ENCODE measurements around the gene ADAMTS15.

The ADAMTS15 gene

DNA sequence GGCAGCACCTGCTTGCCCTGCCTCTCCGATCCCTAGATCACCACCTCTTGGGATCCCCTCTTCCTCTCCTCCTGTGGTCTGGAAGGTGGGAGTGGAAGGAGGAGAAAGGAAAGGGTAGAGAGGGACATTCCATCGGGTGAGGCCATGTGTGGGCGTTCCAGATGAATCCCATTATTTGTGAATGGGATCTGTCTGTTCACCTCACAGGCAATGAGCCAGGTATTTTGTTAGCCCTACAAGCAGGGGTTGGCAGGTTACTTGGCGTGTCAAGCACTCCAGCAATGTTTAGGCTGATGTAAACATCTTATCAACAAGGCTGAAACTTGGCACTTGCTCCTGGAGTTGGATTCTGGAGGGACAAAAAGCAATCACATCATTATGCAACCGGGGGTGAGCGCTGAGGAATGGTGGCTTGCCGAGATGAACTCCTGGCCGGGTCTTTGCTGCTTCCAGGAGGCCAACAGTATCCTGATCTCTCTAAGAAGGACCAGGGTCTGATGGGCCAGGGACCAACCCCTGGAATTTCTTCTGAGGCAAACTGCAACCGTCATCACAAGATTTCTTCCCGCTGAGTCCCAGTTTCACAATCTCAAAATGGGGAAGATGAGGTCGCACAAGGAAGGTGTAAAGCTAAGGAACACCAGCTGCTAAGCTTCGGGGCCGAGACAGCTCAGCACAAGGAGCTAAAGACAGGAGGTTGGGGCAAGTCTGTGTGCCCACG, 27.8 kb upstream of the ADAMTS15 start:
- no peak for DNase-seq

- DNase-seq: no peak
Measured at GRCh38 chr11:130421199-130421585, 27.3 kb upstream of the ADAMTS15 start.

DNA sequence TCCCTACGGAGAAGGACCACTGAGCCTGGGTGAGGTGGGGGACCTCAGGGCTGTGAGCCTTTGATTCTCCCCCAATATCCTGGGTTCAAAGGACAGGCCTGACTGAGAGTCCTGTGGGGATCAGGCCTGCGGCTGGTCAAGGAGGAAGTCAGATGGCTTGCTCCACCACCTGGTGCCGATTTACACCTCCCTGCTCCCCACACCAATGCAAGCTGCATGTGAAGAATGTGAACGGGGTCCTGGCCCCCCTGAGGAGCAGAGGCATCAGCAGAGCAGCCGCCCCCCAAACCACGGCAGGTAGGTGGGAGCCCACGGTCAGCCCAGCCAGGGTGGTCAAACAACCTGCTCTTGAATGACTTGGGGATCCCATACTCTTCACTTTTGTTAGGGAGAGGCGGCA, 26.7 kb upstream of the ADAMTS15 start:
- no peak for DNase-seq

- DNase-seq: no peak
Measured at GRCh38 chr11:130422251-130422995, 26.0 kb upstream of the ADAMTS15 start.

DNA sequence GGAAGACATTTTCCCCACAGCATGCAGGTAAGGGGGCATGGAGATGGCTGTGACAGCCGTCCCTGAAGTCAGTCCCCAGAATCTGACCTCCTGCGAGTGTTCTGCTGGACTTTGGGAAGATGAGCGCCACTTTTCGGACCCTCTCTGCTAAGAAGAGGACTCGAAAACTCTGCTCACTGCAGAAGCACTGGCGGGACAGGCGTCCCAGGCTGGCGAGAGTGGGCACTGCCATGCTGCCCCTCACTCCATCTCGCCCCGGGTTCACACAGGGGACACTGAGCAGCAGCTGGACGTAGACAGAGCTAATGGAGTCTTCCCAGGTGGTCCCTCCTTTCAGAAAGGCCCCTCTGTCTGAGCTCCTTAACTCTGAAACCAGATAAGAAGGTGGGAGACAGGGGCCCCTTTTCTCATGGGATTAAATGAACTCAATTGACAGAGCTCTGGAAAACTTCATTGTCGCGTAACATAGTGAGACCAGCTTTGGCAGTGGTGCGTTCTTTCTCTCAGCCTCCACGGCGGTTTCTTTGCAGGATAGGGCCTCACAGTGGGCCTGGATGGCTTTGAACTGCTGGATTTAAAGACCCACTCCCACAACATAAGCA, 24.8 kb upstream of the ADAMTS15 start:
- DNase-seq: no peak

DNA sequence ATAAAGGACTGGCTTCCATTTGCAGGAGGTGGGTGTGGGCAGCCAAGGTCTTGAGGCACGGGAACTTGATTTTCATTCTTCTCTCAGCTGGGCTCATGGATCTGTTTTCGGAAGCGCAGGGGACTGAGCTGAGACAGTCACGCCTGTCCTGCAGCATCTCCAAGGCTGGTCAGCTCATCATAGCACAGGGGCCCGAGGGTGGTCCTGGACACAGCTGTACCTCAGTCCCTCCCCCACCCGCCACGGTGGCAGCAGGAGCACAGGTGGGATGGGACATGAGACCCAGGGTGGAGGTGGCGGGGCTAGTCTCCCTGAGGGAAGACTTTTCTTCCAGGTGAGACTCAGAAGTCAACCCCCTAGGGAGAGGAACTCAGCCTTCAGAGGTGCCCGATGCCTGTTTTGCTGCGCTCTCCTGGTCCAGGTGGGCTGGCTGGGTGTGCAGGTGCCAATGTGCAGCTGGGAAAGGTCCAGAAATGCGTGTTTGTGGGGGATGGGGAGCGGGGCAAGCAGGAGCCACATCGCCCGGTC, 23.8 kb upstream of the ADAMTS15 start:
- no peak for DNase-seq

DNA sequence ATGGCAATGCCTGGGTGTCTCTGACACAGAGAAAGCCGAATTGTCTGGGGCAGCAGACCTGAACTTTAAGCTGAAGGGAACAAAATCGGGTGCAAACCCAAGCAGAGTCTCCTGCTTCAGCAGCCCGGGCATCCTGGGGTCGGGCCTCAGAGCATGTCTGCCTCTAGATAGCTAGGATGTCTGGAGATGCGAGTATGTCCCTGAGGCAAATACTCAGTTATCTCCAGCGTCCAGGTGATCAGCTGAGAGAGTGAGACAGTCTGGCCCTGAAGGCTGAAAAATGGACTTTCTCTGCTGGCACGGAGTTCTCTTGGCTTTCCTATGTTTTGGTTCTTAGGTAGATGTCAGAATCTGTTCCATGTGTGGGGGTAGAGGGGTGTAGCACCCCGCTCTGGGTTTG, 23.3 kb upstream of the ADAMTS15 start:
- no peak for DNase-seq

- no peak for DNase-seq
Measured at GRCh38 chr11:130426223-130426836, 22.1 kb upstream of the ADAMTS15 start.

DNA sequence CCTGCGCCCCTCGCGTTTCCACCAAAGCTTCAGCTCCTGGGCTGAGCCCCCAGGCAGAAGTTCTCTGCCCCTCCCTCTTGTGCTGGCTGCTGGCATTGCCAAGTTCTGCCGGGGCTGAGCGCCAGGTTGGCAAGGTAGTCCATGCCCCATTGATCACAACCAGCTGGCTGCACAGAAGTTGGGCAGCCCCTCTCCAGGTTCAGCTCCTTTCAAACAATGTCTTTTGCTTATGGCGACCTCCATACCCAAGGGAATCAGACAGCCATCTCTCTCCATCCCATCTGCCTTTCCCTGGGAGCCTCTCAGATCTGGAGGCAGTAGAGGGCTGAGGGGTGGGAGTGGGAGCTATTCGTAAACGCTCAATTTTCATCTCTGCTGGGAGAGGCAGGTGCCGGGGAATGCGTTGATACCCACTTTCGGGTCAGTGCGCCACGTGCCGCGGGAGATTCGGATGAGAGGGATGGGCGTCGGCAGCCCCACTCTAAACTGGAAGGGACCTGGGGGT, 21.6 kb upstream of the ADAMTS15 start:
- DNase-seq: no peak

DNA sequence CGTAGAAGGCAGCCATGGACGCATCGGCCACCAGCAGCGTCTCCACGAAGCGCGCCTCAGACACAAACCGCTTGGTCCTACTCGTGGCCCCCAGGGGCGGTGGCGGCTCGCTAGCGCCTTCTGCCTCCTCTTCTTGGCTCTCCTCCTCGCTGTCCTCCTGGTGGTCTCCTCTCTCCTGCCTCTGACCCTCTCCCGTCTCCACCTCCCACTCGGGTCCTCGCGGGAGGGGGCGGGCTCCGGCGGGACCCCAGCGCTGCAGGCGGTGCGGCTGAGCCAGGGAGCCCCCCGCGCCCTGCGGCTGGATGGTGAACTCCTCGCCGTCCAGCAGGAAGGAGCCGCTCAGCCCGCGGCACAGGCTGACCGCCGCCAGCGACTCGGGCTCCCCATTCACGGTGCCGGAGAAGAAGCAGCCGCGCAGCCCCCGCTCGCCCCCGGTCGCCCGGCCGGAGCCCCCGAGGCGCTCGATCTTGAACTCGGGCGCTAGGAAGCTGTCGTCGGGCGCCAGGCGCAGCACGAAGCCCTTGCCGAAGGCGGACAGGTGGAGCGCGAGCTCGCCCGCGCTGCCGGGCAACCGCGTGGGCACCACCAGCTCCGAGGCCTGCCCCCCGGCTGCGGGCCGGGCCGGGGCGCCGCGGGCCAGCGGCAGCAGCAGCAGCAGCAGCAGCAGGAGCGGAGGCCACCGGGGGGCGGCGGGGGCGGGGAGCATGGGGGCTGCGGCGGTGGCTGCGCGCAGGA, 20.7 kb upstream of the ADAMTS15 start:
- DNase-seq: no peak

DNA sequence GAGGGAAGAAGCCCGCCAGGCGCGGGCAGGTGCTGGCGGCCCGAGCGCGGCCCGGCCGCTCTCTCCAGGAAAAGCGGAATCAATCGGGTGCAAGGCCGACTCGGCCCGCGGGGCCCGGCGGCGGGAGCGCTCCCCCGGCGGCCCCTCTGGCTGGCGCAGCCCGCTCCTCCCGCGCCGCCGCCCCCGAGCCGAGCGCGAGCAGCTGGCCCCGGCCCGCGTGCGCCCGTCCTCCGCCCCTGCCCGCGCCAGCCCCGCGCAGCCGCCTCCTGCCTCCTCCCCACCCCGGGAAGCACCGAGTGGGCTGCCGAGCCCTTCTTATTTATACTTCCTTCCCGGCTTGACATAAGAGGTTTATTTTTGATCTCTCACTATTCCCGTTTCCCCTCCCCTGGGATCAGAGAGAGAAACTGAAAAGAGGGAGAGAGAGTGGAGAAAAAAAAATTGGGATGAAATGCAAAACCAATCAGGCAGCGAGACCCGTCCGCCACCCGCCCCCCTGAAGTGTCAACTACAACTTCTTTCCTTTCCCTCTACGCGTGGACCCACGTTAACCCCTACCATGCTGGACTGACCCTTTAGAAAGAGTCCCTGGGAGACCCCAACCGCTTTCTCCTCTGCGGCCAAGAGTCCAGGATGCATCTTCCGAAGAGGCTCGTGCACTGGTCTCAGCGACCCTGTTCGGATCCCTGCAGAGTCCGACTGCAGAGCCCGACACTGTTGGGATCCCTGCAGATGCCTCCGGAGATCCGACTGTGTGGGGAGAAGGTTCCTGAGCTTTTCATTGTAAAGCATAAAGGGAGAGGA, 19.9 kb upstream of the ADAMTS15 start, which contains the start of gene ADAMTS8:
Gene ADAMTS8 (minus strand): TSS at position 294 of the 804 bp plus-strand sequence. CDS start 323 bp downstream, outside the sequence.
- DNase-seq: no peak

- DNase-seq: no peak
Measured at GRCh38 chr11:130429120-130429681, 19.2 kb upstream of the ADAMTS15 start.

DNA sequence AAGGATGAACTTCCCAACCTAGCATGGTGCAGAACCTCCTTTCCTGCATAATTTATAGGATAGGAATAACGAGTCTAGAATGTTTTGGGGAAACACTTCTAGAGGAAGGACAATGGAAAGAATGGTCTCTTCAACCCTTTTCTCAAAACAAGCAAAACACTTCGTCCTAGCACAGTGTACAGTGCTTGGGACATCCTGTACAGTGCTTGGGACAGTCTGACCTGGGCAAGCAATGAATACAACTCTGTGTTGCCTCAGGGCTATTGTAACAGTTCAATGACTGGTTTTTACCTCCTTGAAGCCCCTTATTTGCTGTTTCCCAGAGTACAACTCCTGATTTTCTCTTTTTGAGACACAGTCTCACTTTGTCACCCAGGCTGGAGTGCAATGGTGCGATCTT, 18.5 kb upstream of the ADAMTS15 start:
- no peak for DNase-seq

DNA sequence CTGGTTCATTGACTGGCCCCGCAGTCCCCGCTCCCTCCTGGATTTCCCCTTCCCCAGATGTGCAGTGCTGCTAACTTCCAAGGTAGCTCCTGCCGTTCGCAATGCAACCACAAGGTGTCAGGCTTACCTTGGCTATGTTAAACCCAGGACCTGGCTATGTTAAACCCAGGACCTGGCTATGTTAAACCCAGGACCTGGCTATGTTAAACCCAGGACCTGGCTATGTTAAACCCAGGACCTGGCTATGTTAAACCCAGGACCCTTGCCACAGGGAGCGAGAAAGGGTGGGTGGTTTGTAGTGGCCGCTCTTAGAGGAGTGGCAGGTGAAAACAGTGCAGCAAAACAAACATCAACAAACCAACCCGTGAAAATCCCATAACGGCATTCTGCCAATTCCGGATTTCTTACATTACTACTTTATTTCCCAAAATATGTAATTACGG, 17.1 kb upstream of the ADAMTS15 start:
- peak; percentile 83 for DNase-seq

DNA sequence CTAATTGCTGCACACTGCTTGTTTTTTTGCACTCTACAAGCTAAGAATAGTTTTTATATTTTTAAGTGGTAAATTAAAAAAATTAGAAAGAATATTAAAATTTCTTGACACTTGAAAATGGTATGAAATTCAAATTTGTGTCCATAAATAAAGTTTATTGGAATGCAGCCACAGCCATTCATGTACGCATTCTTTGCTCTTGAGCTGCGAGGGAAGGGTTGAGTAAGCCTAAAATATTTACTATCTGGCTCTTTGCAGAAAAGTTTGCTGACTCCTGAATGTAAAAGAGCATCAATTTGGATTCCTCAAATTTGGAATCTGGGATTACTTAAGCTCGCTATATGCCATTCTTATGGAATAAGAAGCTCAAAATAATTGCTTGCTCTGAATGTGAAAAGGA, 16.6 kb upstream of the ADAMTS15 start:
- DNase-seq: no peak

DNA sequence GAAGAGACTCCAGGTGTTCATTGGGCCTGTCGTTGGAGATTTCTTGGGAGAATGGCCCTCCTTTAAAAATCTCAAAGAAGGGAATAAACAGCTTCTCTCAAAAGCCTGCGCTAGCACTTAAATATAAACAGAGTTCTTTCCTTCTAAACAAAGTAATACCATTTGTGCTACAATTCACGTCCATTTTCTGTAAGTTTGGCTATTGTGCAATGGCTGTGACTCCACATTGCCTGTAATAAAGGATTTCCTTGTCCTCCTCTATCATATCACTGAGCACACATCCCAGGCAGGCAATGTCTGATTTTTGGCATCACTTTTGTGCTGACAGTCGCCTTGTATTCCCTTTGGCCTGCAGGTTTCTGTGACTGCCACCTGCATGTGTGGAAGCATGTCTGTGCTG, 15.1 kb upstream of the ADAMTS15 start:
- DNase-seq: no peak

- DNase-seq: peak; percentile 82
Measured at GRCh38 chr11:130434521-130435223, 13.8 kb upstream of the ADAMTS15 start.

DNA sequence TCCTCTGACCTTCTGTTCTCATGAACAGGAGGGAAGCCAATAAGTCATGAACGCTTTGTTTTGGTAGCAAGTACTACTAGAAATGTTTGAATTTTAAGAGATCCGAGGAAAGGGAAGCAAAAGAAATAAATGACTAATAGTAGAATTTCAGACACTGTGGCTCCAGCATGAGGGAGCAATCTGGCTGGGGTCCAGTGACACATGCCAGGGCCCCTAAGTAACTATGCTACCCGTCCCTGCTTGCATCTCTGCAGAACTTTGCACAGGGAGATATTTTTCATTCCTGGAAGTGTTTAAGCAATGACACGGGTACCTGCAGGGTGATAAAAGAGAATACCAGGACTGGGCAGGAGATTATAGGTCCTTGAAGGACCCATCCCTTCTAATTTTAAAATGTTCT, 12.8 kb upstream of the ADAMTS15 start:
- DNase-seq: no peak

- no peak for DNase-seq
Measured at GRCh38 chr11:130436171-130436570, 12.3 kb upstream of the ADAMTS15 start.

DNA sequence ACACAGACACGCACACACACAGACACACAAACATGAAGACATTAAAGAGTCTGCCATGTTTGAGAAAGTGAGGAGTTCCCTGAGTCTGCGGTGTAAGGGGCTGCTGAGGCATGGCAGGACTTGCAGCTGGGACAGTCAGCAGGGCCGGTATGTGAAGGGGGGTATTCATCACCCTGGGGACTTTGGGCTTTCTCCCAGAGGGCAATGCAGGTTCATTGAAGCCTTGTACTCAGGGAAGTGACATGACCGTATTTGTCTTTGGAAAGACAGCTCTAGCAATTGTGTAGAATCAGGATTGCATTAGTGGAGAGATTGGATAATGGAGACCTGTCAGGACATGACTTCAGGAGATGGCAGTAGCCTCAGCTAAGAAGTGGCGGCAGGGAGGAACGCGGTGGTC, 10.6 kb upstream of the ADAMTS15 start:
- no peak for DNase-seq
